Stimulated activated CD4-positive, alpha-beta T cell treated with anti-CD3 and anti-CD28 coated beads, Interleukin-12 subunit alpha, Interleukin-12 subunit beta, amount 100 ng/mL, for 48 hours (primary cell): Measurements from ENCODE around the gene ABCG5.

Source experiments
- DNase-seq, 3 donors: peaks; one replicate each; pipeline ENCODE4 v3.0.0-alpha.2; 2020; ENCODE audit warnings: low read depth in 2 of 3, low spot score in 1 of 3

The ABCG5 gene

GRCh38 chr2:43842866-43843226, 4.2 kb upstream of the ABCG5 start:
- DNase-seq: no peak

- DNase-seq: no peak
Observed at GRCh38 chr2:43841949-43842865, 3.6 kb upstream of the ABCG5 start.

GRCh38 chr2:43840965-43841364, 2.3 kb upstream of the ABCG5 start:
- no peak for DNase-seq

- no peak for DNase-seq
Observed at GRCh38 chr2:43839776-43840564, 1.3 kb upstream of the ABCG5 start.

GRCh38 chr2:43837831-43838559, 644 bp downstream of the ABCG5 start:
- DNase-seq: no peak

- DNase-seq: no peak
Observed at GRCh38 chr2:43837033-43837432, 1.6 kb downstream of the ABCG5 start.

- DNase-seq: no peak
Observed at GRCh38 chr2:43832457-43832856, 6.2 kb downstream of the ABCG5 start.

- DNase-seq: no peak
Observed at GRCh38 chr2:43831543-43832294, 6.9 kb downstream of the ABCG5 start.

- no peak for DNase-seq
Observed at GRCh38 chr2:43826305-43827250, 12.1 kb downstream of the ABCG5 start.

GRCh38 chr2:43825841-43826240, 12.8 kb downstream of the ABCG5 start:
- no peak for DNase-seq

- DNase-seq: no peak
Observed at GRCh38 chr2:43824951-43825493, 13.6 kb downstream of the ABCG5 start.

- DNase-seq: no peak
Observed at GRCh38 chr2:43824512-43824911, 14.1 kb downstream of the ABCG5 start.

- no peak for DNase-seq
Observed at GRCh38 chr2:43823751-43824150, 14.9 kb downstream of the ABCG5 start.

- DNase-seq: no peak
Observed at GRCh38 chr2:43822839-43823238, 15.8 kb downstream of the ABCG5 start.

- no peak for DNase-seq
Observed at GRCh38 chr2:43819491-43820163, 19.0 kb downstream of the ABCG5 start.

- no peak for DNase-seq
Observed at GRCh38 chr2:43818761-43819160, 19.9 kb downstream of the ABCG5 start.

- no peak for DNase-seq
Observed at GRCh38 chr2:43814711-43815110, 23.9 kb downstream of the ABCG5 start.

- no peak for DNase-seq
Observed at GRCh38 chr2:43812947-43813346, 25.7 kb downstream of the ABCG5 start.

- DNase-seq: no peak
Observed at GRCh38 chr2:43812006-43812405, 26.6 kb downstream of the ABCG5 start.
